IMR-90 (cell line): ENCODE measurements around the gene USH2A.

Experiments used
- CHD1 ChIP-seq: IDR thresholded peaks from 2 replicates; pipeline ENCODE4 v1.6.1; 2012; ENCODE audit warnings: low read depth, low read length, improper control_type of control experiment
- CTCF ChIP-seq: conservative IDR thresholded peaks from 2 replicates; pipeline ENCODE4 v1.5.1; 2012; ENCODE audit warnings: mild to moderate bottlenecking, low read depth, low read length, improper control_type of control experiment
- NFE2L2 ChIP-seq: fragments of 150-350 bp; IDR thresholded peaks from 2 replicates; pipeline ENCODE4 v1.6.1; 2016; ENCODE audit warnings: low read depth, mild to moderate bottlenecking, low read length
- POLR2A ChIP-seq: IDR thresholded peaks from 2 replicates; pipeline ENCODE4 v1.6.1; 2012; ENCODE audit warnings: mild to moderate bottlenecking, low read depth, low read length
- RAD21 ChIP-seq: IDR thresholded peaks from 2 replicates; pipeline ENCODE4 v1.6.1; 2012; ENCODE audit warnings: low read length, improper control_type of control experiment
- RCOR1 ChIP-seq: IDR thresholded peaks from 2 replicates; pipeline ENCODE4 v1.6.1; 2012; ENCODE audit warnings: mild to moderate bottlenecking, low read length, improper control_type of control experiment; ENCODE audit not compliant: insufficient replicate concordance
- TF ChIP-seq, protein P1 (sequence below): fragments of 150-350 bp; IDR thresholded peaks from 2 replicates; pipeline ENCODE4 v1.6.1; 2017; ENCODE audit warnings: mild to moderate bottlenecking, antibody characterized with exemption, low read length, low read depth

DNA sequence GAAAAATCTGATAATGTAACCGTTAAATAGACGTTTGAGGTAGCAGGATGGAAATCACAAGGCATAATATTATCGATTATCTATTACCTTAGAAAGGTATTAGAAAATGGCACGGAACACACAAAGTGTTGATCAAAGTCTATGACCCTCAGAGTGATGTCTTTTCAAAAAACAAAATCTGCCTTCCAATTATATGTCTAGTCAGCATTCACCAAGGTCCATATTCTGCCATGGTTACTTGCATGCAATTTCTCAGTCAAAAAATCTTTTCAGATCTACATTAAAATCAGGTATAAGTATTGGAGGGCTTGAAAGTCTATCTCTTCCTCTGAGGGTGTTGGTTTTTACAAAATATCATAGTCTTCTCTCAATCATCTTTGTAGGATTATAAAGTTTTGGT is 774.3 kb downstream of the USH2A start:
- TF ChIP-seq CTCF = no peak
- no peak for TF ChIP-seq CHD1
- TF ChIP-seq RCOR1 = no peak
- no peak for TF ChIP-seq POLR2A
- TF ChIP-seq NFE2L2 = no peak
- TF ChIP-seq, protein P1, sequence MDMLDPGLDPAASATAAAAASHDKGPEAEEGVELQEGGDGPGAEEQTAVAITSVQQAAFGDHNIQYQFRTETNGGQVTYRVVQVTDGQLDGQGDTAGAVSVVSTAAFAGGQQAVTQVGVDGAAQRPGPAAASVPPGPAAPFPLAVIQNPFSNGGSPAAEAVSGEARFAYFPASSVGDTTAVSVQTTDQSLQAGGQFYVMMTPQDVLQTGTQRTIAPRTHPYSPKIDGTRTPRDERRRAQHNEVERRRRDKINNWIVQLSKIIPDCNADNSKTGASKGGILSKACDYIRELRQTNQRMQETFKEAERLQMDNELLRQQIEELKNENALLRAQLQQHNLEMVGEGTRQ = no peak
- no peak for TF ChIP-seq RAD21
